ENCODE measurements around the gene AK5. TPM values are rescaled to one million over a fixed set of nuclear protein-coding genes. Genes with fewer than 3 reads are reported as not detected.

The AK5 gene
- total RNA-seq, result 6.5 TPM
- polyA plus RNA-seq, result 0.79 TPM

- 2% methylated on average over 71 of the region's 71 CpGs for WGBS
Observed at GRCh38 chr1:77281491-77282186, at the start of gene AK5. AK5 (plus strand) TSS chr1:77282019; CDS start chr1:77282314, 295 bp downstream.

GRCh38 chr1:77232829-77233228, 49.0 kb upstream of the AK5 start:
- Histone ChIP-seq H3K4me3 (ENCODE audit: low read depth, low read length) (no peak overlapping the region), H3K4me1 (ENCODE audit: insufficient read depth) (no peaks in the 10 kb centered on the region), H3K36me3 (ENCODE audit: insufficient read depth) (no peaks in the 10 kb centered on the region), H3K27ac (ENCODE audit: low read depth) (no peak overlapping the region)
- no peak for DNase-seq (ENCODE audit: extremely low spot score)
- WGBS, result 97% methylated on average over 1 of the region's 1 CpG

More at GRCh38 chr1:77281491-77282186, at the start of gene AK5:
- Histone ChIP-seq H3K4me3 (ENCODE audit: low read depth, low read length) (peak within 1 kb of the TSS; percentile 35), H3K36me3 (ENCODE audit: insufficient read depth) (no peaks in the 10 kb centered on the region), H3K27ac (ENCODE audit: low read depth) (no peak within 1 kb of the TSS), H3K4me1 (ENCODE audit: insufficient read depth) (peaks cover 2% of the 10 kb centered on the region)
- no peak for DNase-seq (ENCODE audit: extremely low spot score)

- no peaks in the 10 kb centered on the region for H3K36me3 ChIP-seq (ENCODE audit: insufficient read depth)
- 91% methylated on average over 1 of the region's 1 CpG for WGBS
- no peak overlapping the region for H3K27ac ChIP-seq (ENCODE audit: low read depth)
- no peaks in the 10 kb centered on the region for H3K4me1 ChIP-seq (ENCODE audit: insufficient read depth)
- H3K4me3 ChIP-seq (ENCODE audit: low read depth, low read length), result no peak overlapping the region
- DNase-seq (ENCODE audit: extremely low spot score), result no peak
Observed at GRCh38 chr1:77234096-77234495, 47.7 kb upstream of the AK5 start.

GRCh38 chr1:77234943-77235342, 46.9 kb upstream of the AK5 start:
- Histone ChIP-seq H3K4me3 (ENCODE audit: low read depth, low read length) (no peak overlapping the region), H3K27ac (ENCODE audit: low read depth) (no peak overlapping the region), H3K4me1 (ENCODE audit: insufficient read depth) (no peaks in the 10 kb centered on the region), H3K36me3 (ENCODE audit: insufficient read depth) (no peaks in the 10 kb centered on the region)
- 62% methylated on average over 1 of the region's 1 CpG for WGBS
- no peak for DNase-seq (ENCODE audit: extremely low spot score)

- H3K4me3 ChIP-seq (ENCODE audit: low read depth, low read length), result no peak overlapping the region
- H3K4me1 ChIP-seq (ENCODE audit: insufficient read depth), result no peaks in the 10 kb centered on the region
- WGBS, result 80% methylated on average over 1 of the region's 1 CpG
- no peak for DNase-seq (ENCODE audit: extremely low spot score)
- H3K27ac ChIP-seq (ENCODE audit: low read depth), result no peak overlapping the region
- H3K36me3 ChIP-seq (ENCODE audit: insufficient read depth), result no peaks in the 10 kb centered on the region
Observed at GRCh38 chr1:77238462-77238861, 43.4 kb upstream of the AK5 start.

- no peak overlapping the region for H3K27ac ChIP-seq (ENCODE audit: low read depth)
- no peak for DNase-seq (ENCODE audit: extremely low spot score)
Observed at GRCh38 chr1:77239311-77239710, 42.5 kb upstream of the AK5 start.

GRCh38 chr1:77245830-77246229, 36.0 kb upstream of the AK5 start:
- DNase-seq (ENCODE audit: extremely low spot score), result no peak
- WGBS, result 42% methylated on average over 2 of the region's 2 CpGs
- Histone ChIP-seq H3K27ac (ENCODE audit: low read depth) (no peak overlapping the region), H3K36me3 (ENCODE audit: insufficient read depth) (no peaks in the 10 kb centered on the region), H3K4me1 (ENCODE audit: insufficient read depth) (no peaks in the 10 kb centered on the region), H3K4me3 (ENCODE audit: low read depth, low read length) (no peak overlapping the region)

More at GRCh38 chr1:77239311-77239710, 42.5 kb upstream of the AK5 start:
- no peak overlapping the region for H3K4me3 ChIP-seq (ENCODE audit: low read depth, low read length)
- 88% methylated on average over 3 of the region's 3 CpGs for WGBS
- H3K4me1 ChIP-seq (ENCODE audit: insufficient read depth), result no peaks in the 10 kb centered on the region
- no peaks in the 10 kb centered on the region for H3K36me3 ChIP-seq (ENCODE audit: insufficient read depth)

GRCh38 chr1:77250126-77250525, 31.7 kb upstream of the AK5 start:
- WGBS, result 88% methylated on average over 1 of the region's 1 CpG
- no peak overlapping the region for H3K27ac ChIP-seq (ENCODE audit: low read depth)
- H3K36me3 ChIP-seq (ENCODE audit: insufficient read depth), result no peaks in the 10 kb centered on the region
- no peaks in the 10 kb centered on the region for H3K4me1 ChIP-seq (ENCODE audit: insufficient read depth)
- no peak for DNase-seq (ENCODE audit: extremely low spot score)
- no peak overlapping the region for H3K4me3 ChIP-seq (ENCODE audit: low read depth, low read length)

GRCh38 chr1:77253211-77253610, 28.6 kb upstream of the AK5 start:
- Histone ChIP-seq H3K27ac (ENCODE audit: low read depth) (no peak overlapping the region), H3K4me3 (ENCODE audit: low read depth, low read length) (no peak overlapping the region), H3K36me3 (ENCODE audit: insufficient read depth) (no peaks in the 10 kb centered on the region), H3K4me1 (ENCODE audit: insufficient read depth) (no peaks in the 10 kb centered on the region)
- WGBS, result 77% methylated on average over 1 of the region's 1 CpG
- no peak for DNase-seq (ENCODE audit: extremely low spot score)

GRCh38 chr1:77263708-77264107, 18.1 kb upstream of the AK5 start:
- H3K36me3 ChIP-seq (ENCODE audit: insufficient read depth), result no peaks in the 10 kb centered on the region
- 63% methylated on average over 1 of the region's 1 CpG for WGBS
- DNase-seq (ENCODE audit: extremely low spot score), result no peak
- no peak overlapping the region for H3K27ac ChIP-seq (ENCODE audit: low read depth)
- H3K4me3 ChIP-seq (ENCODE audit: low read depth, low read length), result no peak overlapping the region
- H3K4me1 ChIP-seq (ENCODE audit: insufficient read depth), result no peaks in the 10 kb centered on the region

- no peak overlapping the region for H3K27ac ChIP-seq (ENCODE audit: low read depth)
- no peak for DNase-seq (ENCODE audit: extremely low spot score)
- WGBS, result 55% methylated on average over 1 of the region's 1 CpG
- H3K4me1 ChIP-seq (ENCODE audit: insufficient read depth), result no peaks in the 10 kb centered on the region
- no peak overlapping the region for H3K4me3 ChIP-seq (ENCODE audit: low read depth, low read length)
- no peaks in the 10 kb centered on the region for H3K36me3 ChIP-seq (ENCODE audit: insufficient read depth)
Observed at GRCh38 chr1:77265180-77265579, 16.6 kb upstream of the AK5 start.

- Histone ChIP-seq H3K4me1 (ENCODE audit: insufficient read depth) (no peaks in the 10 kb centered on the region), H3K27ac (ENCODE audit: low read depth) (no peak overlapping the region), H3K4me3 (ENCODE audit: low read depth, low read length) (no peak overlapping the region), H3K36me3 (ENCODE audit: insufficient read depth) (no peaks in the 10 kb centered on the region)
- no peak for DNase-seq (ENCODE audit: extremely low spot score)
- WGBS, result 43% methylated on average over 1 of the region's 1 CpG
Observed at GRCh38 chr1:77267035-77267434, 14.8 kb upstream of the AK5 start.

GRCh38 chr1:77271852-77272580, 9.8 kb upstream of the AK5 start:
- DNase-seq (ENCODE audit: extremely low spot score), result no peak
- H3K4me3 ChIP-seq (ENCODE audit: low read depth, low read length), result no peak overlapping the region
- no peaks in the 10 kb centered on the region for H3K36me3 ChIP-seq (ENCODE audit: insufficient read depth)
- H3K4me1 ChIP-seq (ENCODE audit: insufficient read depth), result no peaks in the 10 kb centered on the region
- no peak overlapping the region for H3K27ac ChIP-seq (ENCODE audit: low read depth)

GRCh38 chr1:77273891-77274290, 7.9 kb upstream of the AK5 start:
- no peak overlapping the region for H3K27ac ChIP-seq (ENCODE audit: low read depth)
- no peak for DNase-seq (ENCODE audit: extremely low spot score)
- no peaks in the 10 kb centered on the region for H3K4me1 ChIP-seq (ENCODE audit: insufficient read depth)

More at GRCh38 chr1:77273891-77274290, 7.9 kb upstream of the AK5 start:
- Histone ChIP-seq H3K4me3 (ENCODE audit: low read depth, low read length) (no peak overlapping the region), H3K36me3 (ENCODE audit: insufficient read depth) (no peaks in the 10 kb centered on the region)

Measured in urinary bladder (tissue), 4 donors.